B cell (primary cell): ENCODE results near the gene CYREN. TPM values are rescaled to one million over a fixed set of nuclear protein-coding genes. Genes with fewer than 3 reads are reported as not detected.

Source experiments
- ATAC-seq: fragments of 200-7000 bp; cut with Tn5 transposase; one replicate; pipeline ENCODE4 v1.10.0; 2021; ENCODE audit warnings: low read depth, mild to moderate bottlenecking, moderate number of reproducible peaks, moderate library complexity
- CTCF ChIA-PET: fragments of 350-600 bp; sonication (Branson Sonifier 250); formaldehyde crosslinking; loops from one replicate; lab custom pipeline; 2021; ENCODE audit warnings: antibody characterized with exemption, inconsistent platforms; lab: Charles Lee
- POLR2A ChIA-PET: fragments of 350-600 bp; sonication (Branson Sonifier 250); formaldehyde crosslinking; loops from one replicate; lab custom pipeline; 2021; ENCODE audit warnings: antibody characterized with exemption; lab: Charles Lee
- DNase-seq: peaks from one replicate; pipeline ENCODE4 v3.0.0; 2013
- H2AFZ ChIP-seq: 2 replicates; pipeline ENCODE4 v1.6.1; 2012; ENCODE audit warnings: mild to moderate bottlenecking, low read depth, low read length; ENCODE audit not compliant: insufficient read depth, poor library complexity, severe bottlenecking
- H3K27ac ChIP-seq, 2 donors: 1 replicate in 1 of 2; 2 replicates in 1 of 2; pipeline ENCODE4 v1.5.1; 2012 to 2013; ENCODE audit warnings: low read length in 2 of 2, mild to moderate bottlenecking in 2 of 2, moderate library complexity in 1 of 2
- H3K27me3 ChIP-seq, 4 experiments: fragments of 200-600 bp in 1 of 4; sonication (generic) in 1 of 4; replicated peaks in 1 of 4; 1 replicate in 2 of 4; 2 replicates in 2 of 4; pipeline versions ENCODE4 v1.6.1 to v1.7.0; 2013 to 2016; ENCODE audit warnings: low read length in 3 of 4, mild to moderate bottlenecking in 2 of 4, mixed read lengths in 1 of 4, moderate library complexity in 1 of 4; ENCODE audit not compliant: insufficient read depth in 4 of 4, control insufficient read depth in 3 of 4; ENCODE audit errors: control extremely low read depth in 1 of 4
- H3K36me3 ChIP-seq, 2 experiments: replicated peaks in 1 of 2; 1 replicate in 1 of 2; 2 replicates in 1 of 2; pipeline versions ENCODE4 v1.6.1 to v1.7.1; 2013; ENCODE audit warnings: low read length in 1 of 2; ENCODE audit not compliant: insufficient read depth in 2 of 2, control insufficient read depth in 1 of 2; ENCODE audit errors: control extremely low read depth in 1 of 2, extremely low read depth in 1 of 2
- H3K4me1 ChIP-seq, 2 donors: fragments of 200-600 bp in 1 of 2; sonication (generic) in 1 of 2; 1 replicate in 1 of 2; 2 replicates in 1 of 2; pipeline versions ENCODE4 v1.5.1 to v1.6.1; 2013 to 2017; ENCODE audit warnings: low read length in 2 of 2; ENCODE audit not compliant: control insufficient read depth in 2 of 2, insufficient read depth in 2 of 2
- H3K4me2 ChIP-seq: replicated peaks from 2 replicates; pipeline ENCODE3; 2012; ENCODE audit warnings: mild to moderate bottlenecking, low read depth, low read length; ENCODE audit not compliant: poor library complexity, severe bottlenecking
- H3K4me3 ChIP-seq, 5 experiments: fragments of 200-600 bp in 1 of 5; sonication (generic) in 1 of 5; 1 replicate in 3 of 5; 2 replicates in 2 of 5; pipeline versions ENCODE4 v1.5.1 to v1.7.0; 2011 to 2016; ENCODE audit warnings: low read length in 4 of 5, mild to moderate bottlenecking in 4 of 5, low read depth in 2 of 5, control low read depth in 1 of 5, moderate library complexity in 1 of 5; ENCODE audit not compliant: insufficient read depth in 1 of 5; ENCODE audit errors: control extremely low read depth in 1 of 5, extremely low read depth in 1 of 5
- H3K79me2 ChIP-seq: fragments of 200-600 bp; sonication (generic); one replicate; pipeline ENCODE4 v1.6.0; 2016; ENCODE audit warnings: low read length; ENCODE audit not compliant: control insufficient read depth, insufficient read depth
- H3K9ac ChIP-seq: fragments of 200-600 bp; sonication (generic); 2 replicates; pipeline ENCODE4 v1.6.1; 2017; ENCODE audit warnings: mild to moderate bottlenecking, low read length, moderate library complexity
- H3K9me3 ChIP-seq, 3 donors: one replicate each; pipeline versions ENCODE4 v1.6.1 to v1.7.1; 2013; ENCODE audit warnings: low read length in 2 of 3; ENCODE audit not compliant: control insufficient read depth in 2 of 3, insufficient read depth in 1 of 3; ENCODE audit errors: control extremely low read depth in 1 of 3
- H4K20me1 ChIP-seq: 2 replicates; pipeline ENCODE4 v1.6.0; 2012; ENCODE audit warnings: mild to moderate bottlenecking, low read length; ENCODE audit not compliant: insufficient read depth, control insufficient read depth, poor library complexity, severe bottlenecking
- H3K27ac Mint-ChIP-seq: one replicate; pipeline ENCODE4 v1.8.0; 2021; ENCODE audit warnings: mixed read lengths
- H3K27me3 Mint-ChIP-seq: one replicate; pipeline ENCODE4 v1.8.0; 2021; ENCODE audit warnings: mixed read lengths
- H3K4me1 Mint-ChIP-seq: one replicate; pipeline ENCODE4 v1.8.0; 2021; ENCODE audit warnings: mixed read lengths
- H3K4me3 Mint-ChIP-seq: one replicate; pipeline ENCODE4 v1.8.0; 2021; ENCODE audit warnings: mixed read lengths
- H3K9me3 Mint-ChIP-seq: one replicate; pipeline ENCODE4 v1.8.0; 2022; ENCODE audit warnings: mixed read lengths; ENCODE audit not compliant: insufficient read depth
- EZH2 ChIP-seq: IDR thresholded peaks from 2 replicates; pipeline ENCODE4 v1.6.1; 2012; ENCODE audit warnings: borderline replicate concordance, low read depth, mild to moderate bottlenecking, moderate library complexity, low read length; ENCODE audit not compliant: insufficient read depth, poor library complexity, severe bottlenecking
- WGBS: methylation state at CpG from one replicate; pipeline ENCODE4 v1.1.5; 2013; ENCODE audit warnings: missing lambda C conversion rate; ENCODE audit not compliant: insufficient coverage; 5-methylcytosine and 5-hydroxymethylcytosine counted together
- intact Hi-C: fragments of 100-400 bp; cut with micrococcal nuclease; formaldehyde crosslinking; loops from one replicate; pipeline ENCODE4 v1.10.0; 2022
- polyA plus RNA-seq: library from polyadenylated mRNA; depleted of rRNA; stranded (reverse); fragments of >200 nt; gene quantifications from 2 replicates; pipeline ENCODE4 v1.2.3, GENCODE V29; 2012
- total RNA-seq, 2 donors: library from RNA; stranded (reverse); fragments of 120-200 nt in 1 of 2; gene quantifications; 1 replicate in 1 of 2; 2 replicates in 1 of 2; pipeline versions ENCODE4 v1.2.3 to v1.2.4, GENCODE V29; 2013 to 2022
- TF ChIP-seq, protein P1 (sequence below): fragments of 200-600 bp; IDR thresholded peaks from one replicate; pipeline ENCODE4 v1.8.0; 2022; ENCODE audit warnings: antibody characterized with exemption, mild to moderate bottlenecking

The CYREN gene
- total and polyA plus RNA-seq, 2 donors (not counting 1 experiment from before 2014, with no cell fraction given), result 19.2 to 54.6 TPM

DNA sequence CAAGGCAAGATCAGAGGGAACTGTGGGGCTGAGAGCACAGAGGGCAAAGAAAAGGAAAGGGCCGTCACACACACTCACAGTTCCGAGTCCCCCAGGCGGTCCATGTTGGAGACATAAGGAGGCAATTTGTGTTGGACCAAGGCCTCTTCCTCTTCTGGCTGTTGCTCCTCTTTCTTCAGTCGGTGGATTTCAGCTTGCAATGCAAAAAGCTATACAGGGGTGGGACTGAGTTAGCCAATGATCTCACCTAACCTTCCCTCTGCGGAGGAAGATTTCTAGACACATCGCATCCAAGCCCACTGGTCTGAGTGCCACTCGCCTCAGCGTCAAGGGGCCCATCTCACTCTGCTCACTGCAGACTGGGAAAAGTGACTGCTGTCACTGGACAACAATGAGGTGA lies 35.3 kb upstream of the CYREN start:
- Histone ChIP-seq H4K20me1 (no peaks in the 10 kb centered on the region), H3K27ac (no peak overlapping the region), H3K79me2 (peaks cover 20% of the 10 kb centered on the region), H3K4me2 (no peak overlapping the region), H3K36me3 (peaks cover 5 to 48% of the 10 kb centered on the region in 2 experiments), H2AFZ (no peak overlapping the region), H3K9ac (no peak overlapping the region), H3K27me3 (no peaks in the 10 kb centered on the region), H3K4me3 (no peak overlapping the region), H3K4me1 (peaks cover 32% of the 10 kb centered on the region in 2 donors), H3K9me3 (no peaks in the 10 kb centered on the region)
- Mint-ChIP-seq H3K4me3 (no peak overlapping the region), H3K27me3 (no peaks in the 10 kb centered on the region), H3K4me1 (peaks cover 51% of the 10 kb centered on the region), H3K27ac (peak overlapping the region; percentile 3), H3K9me3 (no peaks in the 10 kb centered on the region)
- 93% methylated on average over 8 of the region's 8 CpGs for WGBS
- ChIA-PET CTCF (interaction anchor here (1.0 kb wide), 1 partner anchor 58 kb away, joined by 3 read pairs; the partner anchor contains the start of gene TMEM140), POLR2A (no interaction called here)
- no peak for ATAC-seq
- intact Hi-C loops, result no loop called here
- DNase-seq, result no peak
- TF ChIP-seq EZH2, result no peak
- TF ChIP-seq, protein P1, sequence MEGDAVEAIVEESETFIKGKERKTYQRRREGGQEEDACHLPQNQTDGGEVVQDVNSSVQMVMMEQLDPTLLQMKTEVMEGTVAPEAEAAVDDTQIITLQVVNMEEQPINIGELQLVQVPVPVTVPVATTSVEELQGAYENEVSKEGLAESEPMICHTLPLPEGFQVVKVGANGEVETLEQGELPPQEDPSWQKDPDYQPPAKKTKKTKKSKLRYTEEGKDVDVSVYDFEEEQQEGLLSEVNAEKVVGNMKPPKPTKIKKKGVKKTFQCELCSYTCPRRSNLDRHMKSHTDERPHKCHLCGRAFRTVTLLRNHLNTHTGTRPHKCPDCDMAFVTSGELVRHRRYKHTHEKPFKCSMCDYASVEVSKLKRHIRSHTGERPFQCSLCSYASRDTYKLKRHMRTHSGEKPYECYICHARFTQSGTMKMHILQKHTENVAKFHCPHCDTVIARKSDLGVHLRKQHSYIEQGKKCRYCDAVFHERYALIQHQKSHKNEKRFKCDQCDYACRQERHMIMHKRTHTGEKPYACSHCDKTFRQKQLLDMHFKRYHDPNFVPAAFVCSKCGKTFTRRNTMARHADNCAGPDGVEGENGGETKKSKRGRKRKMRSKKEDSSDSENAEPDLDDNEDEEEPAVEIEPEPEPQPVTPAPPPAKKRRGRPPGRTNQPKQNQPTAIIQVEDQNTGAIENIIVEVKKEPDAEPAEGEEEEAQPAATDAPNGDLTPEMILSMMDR, result no peak

DNA sequence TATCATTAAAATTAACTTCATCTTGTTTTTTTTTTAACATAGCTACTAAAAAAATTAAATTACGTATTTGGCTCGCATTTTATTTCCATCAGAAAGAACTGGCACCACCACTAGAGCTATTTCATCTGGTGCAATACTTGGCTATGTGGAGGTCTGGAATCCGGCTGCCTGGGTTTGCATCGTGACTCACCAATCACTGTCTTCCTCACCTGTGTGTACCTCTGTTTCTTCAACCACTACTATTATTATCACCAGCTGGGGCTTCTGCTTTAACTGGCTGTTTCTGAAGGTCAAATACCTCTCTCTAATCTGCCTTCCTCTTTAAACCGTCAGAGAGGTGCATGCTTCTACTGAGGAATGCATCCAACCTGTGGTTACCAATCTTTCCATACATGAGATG lies 34.4 kb upstream of the CYREN start:
- peaks cover 10% of the 10 kb centered on the region for H3K79me2 ChIP-seq
- WGBS, result 100% methylated on average over 3 of the region's 5 CpGs
- Mint-ChIP-seq H3K9me3 (no peaks in the 10 kb centered on the region), H3K4me1 (peaks cover 41% of the 10 kb centered on the region), H3K4me3 (no peak overlapping the region), H3K27ac (no peak overlapping the region), H3K27me3 (no peaks in the 10 kb centered on the region)
- H3K27ac ChIP-seq, result no peak overlapping the region
- H3K27me3 ChIP-seq, result no peaks in the 10 kb centered on the region
- no peak overlapping the region for H3K9ac ChIP-seq
- peaks cover 24 to 25% of the 10 kb centered on the region in 2 donors for H3K4me1 ChIP-seq
- no peaks in the 10 kb centered on the region for H4K20me1 ChIP-seq
- no peak for ATAC-seq
- no peak for TF ChIP-seq EZH2
- TF ChIP-seq, protein P1, result no peak
- no peak overlapping the region for H3K4me3 ChIP-seq
- no peak overlapping the region for H2AFZ ChIP-seq
- POLR2A ChIA-PET, result no interaction called here
- no peak overlapping the region for H3K4me2 ChIP-seq
- intact Hi-C loops, result no loop called here
- no peak for DNase-seq
- H3K9me3 ChIP-seq, result no peaks in the 10 kb centered on the region
- CTCF ChIA-PET, result interaction anchor here (0.5 kb wide), 1 partner anchor 218 kb away, joined by 3 read pairs; the partner anchor contains the start of gene AGBL3
- H3K36me3 ChIP-seq, result peaks cover 5 to 57% of the 10 kb centered on the region in 2 experiments
